Activated T-cell treated with anti-CD3 and anti-CD28 coated beads for 48 hours (primary cell): ENCODE measurements around the gene GAS2L2.

Experiments used
- DNase-seq: peaks from one replicate; pipeline ENCODE4 v3.0.0-alpha.2; 2020; ENCODE audit warnings: low read depth

The GAS2L2 gene

DNA sequence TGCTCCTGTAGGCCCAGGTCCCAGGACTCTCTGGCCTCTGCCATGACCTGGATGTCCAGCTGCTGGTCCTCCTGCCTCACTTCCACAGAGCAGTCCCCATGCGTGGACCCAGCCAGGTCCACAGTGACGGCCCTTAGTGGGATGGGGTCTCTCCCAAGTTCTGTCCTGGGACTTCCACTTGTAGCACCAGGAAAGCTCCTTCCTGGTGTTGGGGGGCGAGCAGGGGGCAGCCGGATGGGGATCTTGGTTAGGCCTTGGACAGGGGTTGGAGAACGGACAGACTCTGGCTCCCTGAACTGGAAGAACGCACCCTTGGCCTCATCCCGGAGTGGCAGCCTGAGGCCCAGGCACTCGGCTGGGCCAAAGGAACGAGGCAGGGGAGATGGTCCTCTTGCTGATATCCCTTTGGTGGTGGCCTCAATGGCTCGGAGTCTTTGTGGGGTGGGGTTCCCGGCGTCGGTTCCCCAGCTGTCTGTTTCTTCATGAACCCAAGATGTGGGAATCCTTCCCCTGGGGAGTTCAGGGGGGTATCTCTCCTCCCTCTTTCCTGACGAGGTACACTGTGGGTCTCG, 7.2 kb downstream of the GAS2L2 start:
- no peak for DNase-seq

DNA sequence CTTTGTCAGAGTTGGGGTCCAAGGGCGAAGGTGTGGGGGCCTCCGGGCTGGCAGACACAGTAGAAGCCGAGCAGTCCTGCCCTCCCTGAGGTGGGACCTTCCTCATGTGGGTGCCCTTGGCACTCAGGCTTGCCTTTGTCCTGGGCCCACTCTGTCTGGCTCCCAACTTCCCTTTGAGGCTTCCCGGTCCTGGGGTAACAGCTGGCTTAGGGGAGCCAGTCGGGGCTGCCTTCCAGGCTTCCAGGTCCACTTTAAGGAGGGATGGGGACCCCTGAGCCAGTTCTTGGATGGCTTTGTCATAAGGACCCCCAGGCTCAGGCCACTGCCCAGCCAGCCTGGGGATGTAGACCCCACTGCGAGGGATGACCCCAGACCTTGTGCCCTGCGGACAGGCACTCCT, 7.8 kb downstream of the GAS2L2 start:
- DNase-seq: no peak

DNA sequence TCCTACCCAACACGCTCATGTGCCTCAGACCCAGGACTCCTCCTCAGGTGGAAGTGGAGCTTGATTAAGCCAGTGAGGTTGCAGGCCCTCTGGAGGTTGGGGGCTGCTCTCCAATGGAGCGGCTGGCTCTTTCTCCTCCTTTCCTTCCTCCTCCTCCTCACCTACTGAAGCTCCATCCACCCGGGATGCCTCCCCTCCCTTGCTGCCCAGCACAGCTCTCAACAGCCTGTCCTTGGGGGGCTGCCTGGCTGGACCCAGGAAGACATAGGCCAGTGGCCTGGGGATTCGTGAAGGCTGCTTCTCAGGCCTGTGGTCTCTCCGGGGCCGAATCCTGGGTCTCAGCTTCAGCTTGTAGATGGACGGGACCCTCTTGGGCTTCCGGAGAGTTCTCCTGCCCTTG, 8.2 kb downstream of the GAS2L2 start:
- no peak for DNase-seq

DNA sequence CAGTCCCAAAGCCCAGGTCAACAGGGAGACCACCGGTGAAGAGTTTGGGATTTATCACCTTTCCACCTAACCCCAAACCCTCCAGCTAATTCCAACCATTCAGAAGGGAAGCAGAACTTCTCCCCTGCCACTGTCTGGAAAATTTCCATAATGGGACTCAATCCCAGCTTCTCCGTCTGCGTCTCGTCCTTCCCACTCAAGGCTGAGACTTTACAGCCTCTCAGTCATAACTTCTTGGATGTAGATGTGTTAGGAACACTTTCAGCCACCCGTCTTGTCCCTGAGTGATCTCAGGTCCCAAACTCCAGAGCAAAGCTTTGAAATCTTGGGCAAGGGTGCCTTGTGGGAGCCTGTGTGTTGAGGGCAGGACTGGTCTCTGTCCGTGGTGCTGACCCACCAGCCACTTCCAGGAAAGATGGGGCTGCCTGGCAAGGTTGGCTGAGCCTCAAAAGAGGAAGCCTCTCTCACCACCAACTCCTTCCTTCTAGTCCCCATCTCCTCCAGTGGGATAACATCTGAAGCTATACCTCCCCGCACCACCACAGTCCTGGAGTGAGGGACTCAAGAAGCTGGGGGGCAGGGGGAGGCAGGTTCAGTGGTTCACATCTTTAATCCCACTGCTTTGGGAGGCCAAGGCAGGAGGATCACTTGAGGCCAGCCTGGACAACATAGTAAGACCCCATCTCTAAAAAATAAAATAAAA, 9.3 kb downstream of the GAS2L2 start:
- DNase-seq: no peak

DNA sequence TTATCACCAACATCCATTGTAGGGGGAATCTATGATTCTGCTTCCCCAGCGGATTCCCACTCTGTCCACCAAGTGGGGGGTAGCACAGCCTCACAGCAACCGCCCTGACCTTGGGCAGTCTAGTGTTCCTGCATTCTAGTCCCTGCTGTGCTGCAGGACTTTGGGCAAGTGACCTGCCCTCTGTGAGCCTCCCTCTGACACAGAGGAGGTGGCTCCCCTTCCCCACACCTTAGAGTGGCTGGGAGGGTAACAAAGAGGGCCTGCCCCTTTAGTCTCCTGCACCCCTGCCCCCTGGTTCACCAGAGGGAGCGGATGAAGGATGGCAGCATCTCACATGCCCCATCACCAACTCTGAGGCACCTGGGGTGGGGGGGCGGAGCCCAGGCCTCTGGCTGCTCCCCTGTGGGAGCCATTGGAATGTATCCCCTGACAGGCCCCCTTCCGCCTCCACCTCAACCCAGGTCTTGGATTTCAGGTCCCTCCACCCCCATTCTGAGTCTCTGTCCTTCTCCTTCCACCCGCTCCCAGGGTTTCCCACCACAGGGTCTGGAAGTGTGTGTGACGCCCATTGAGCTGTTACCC, 10.1 kb downstream of the GAS2L2 start:
- DNase-seq: no peak

DNA sequence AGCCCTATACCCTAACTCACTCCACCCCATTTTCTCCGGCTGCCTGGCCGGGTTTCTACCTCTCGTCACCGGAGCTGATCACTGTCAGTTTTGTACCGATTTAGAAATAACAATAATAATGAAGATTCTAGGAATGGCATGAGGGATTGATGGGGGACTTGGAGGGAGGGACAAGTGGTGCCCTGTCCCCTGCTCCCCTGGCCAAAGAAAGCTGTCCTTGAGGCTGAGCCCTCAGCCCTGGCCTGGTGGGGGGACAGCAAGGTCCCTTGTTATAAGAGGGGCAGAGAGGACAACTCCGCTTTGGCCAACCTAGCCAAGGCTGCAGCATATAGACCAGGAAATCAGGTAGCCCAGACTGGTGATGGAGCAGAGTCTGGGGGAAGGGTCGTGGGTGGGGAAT, 10.5 kb downstream of the GAS2L2 start:
- no peak for DNase-seq

DNA sequence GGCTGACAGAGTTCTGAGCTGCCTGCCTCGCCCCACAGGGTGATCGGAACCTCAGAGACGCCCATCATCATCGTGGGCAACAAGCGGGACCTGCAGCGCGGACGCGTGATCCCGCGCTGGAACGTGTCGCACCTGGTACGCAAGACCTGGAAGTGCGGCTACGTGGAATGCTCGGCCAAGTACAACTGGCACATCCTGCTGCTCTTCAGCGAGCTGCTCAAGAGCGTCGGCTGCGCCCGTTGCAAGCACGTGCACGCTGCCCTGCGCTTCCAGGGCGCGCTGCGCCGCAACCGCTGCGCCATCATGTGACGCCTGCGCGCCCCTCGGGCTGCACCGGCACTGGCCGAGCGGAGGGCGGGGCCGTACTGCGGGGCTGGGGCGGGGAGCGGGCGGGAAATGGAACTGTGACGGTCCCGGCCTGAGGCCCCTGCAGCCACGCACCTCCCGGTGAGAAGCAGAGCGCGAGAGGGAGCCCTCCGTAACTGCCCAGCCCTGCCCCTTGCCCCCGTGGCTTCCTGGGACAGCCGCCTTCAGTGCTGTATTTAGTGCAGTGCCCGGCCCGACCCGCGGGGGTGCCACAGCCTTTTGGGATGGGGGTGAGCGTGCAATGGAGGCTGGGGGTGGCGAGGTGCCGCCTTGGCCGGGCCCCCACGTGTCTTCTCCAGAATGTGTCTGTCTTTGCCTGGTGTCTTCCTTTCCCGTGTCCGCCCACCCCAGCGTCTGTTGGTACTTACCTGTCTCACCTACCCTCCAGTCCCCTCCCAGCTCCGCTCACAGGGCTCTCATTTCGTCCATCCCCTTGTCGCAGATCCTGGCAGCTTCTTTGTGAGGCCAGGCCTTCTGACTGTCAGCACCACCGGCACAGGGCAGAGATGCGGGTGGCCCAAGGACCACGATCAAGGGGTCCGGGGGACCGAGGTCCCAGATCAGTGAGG, 11.8 kb downstream of the GAS2L2 start:
- peak; percentile 36 for DNase-seq

DNA sequence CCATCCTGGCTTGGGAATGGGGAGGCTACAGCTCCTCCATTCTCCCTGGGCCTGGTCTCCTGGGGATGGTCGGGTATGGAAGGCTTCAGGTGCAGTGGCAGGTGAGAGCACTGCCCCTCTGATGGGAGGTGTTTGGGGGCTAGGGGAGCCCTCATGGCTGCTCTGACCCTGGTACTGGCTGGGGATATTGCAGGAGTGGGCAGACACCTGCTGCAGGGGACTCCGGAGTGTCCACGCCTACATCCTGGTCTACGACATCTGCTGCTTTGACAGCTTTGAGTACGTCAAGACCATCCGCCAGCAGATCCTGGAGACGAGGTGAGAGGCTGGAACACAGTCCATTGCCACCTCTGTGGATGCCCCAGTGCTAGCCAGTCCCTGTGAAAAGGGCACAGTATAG, 12.8 kb downstream of the GAS2L2 start:
- DNase-seq: no peak

DNA sequence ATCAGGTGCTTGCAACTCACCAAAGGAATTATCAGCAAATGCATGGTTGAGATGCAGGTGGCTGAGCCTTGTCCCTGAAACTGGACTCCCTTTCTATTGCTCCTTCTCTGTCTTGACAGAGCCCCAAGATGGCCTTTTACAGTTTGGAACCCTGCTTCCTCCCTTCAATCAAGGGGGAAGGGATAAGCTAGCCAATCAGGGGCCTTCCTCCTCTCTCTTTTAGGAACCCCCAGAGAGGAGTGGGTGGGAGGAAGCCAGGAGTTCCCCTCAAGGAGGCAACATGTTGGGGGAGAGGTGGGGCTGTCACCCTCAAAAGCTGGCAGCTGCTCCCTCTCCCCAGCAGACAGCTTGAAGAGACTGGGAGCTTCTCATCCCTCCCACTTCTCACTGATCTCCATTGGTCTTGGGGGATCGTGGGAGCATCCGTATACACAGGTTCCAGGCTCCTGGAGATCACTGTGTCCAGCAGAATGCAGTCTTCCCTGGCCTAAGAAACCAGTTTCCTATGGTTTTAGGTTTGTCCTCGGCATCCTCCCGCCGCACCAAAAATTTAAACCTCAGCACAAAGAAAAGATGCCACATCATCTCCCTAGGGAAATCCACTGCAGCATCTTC, 14.4 kb downstream of the GAS2L2 start:
- DNase-seq: no peak

DNA sequence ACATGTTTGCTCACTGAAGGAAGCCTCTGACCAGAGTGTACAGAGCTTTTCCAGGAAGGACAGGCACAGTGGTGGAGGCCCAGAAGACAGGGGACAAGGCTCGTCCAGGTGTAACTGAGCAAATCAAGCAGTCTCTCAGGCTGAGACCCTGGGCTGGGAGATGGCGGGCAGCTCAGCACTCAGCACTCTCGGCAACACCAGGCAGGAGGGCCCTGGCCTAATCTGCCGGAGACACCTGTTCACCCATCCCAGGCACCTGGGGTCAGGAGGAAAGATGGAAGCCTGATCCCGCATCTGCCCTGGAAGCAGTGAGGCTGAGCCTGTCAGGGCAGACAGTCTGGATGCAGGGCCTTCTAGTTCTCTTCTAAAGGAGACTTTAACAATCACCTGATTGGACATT, 16.8 kb downstream of the GAS2L2 start:
- DNase-seq: no peak

DNA sequence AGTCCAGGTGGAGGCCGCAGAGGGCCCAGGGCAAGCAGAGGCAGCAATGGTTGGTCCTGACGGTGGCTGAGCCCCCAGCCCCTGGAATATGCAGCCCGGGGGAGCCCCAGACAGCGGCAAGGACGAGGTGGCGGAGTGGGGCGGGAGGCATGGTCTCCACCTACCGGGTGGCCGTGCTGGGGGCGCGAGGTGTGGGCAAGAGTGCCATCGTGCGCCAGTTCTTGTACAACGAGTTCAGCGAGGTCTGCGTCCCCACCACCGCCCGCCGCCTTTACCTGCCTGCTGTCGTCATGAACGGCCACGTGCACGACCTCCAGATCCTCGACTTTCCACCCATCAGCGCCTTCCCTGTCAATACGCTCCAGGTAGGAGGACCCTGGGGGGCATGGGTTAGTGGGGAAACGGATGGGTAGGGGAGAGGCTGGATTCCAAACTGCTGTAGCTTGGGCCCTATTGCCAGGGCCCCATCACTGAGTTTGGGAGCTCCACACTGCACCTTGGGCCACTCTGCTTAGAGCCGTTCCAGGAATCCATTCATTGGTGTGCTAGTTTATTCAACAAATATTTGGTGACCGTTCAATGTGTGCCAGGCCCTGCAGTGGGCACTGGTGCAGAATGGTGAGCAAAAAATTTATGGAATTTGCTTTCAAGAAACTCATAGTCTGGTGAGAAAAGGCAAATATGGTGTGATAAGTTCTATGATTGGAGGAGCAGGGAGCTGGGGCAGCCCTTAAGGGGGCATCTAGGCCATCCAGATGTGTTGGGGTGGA, 17.8 kb downstream of the GAS2L2 start:
- DNase-seq: no peak

DNA sequence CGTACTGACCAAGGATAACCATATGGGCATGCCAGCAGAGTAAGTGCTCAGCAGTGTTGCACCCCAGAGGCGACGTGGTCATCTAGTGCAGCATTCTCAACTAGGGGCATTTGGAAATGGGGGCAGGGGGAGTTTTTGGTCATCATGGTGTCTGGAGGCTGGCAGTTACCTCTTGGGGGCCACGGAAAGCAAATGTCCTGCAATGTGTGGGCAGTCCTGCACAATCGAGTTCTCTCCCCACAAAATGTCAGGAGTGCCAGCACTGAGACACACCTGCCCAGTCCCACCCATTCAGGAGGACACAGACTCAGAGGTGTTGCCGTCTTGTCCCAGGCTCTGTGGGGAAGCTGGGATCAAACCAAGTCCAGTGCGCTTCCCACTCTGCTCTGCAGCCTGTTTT, 18.6 kb downstream of the GAS2L2 start:
- DNase-seq: no peak

DNA sequence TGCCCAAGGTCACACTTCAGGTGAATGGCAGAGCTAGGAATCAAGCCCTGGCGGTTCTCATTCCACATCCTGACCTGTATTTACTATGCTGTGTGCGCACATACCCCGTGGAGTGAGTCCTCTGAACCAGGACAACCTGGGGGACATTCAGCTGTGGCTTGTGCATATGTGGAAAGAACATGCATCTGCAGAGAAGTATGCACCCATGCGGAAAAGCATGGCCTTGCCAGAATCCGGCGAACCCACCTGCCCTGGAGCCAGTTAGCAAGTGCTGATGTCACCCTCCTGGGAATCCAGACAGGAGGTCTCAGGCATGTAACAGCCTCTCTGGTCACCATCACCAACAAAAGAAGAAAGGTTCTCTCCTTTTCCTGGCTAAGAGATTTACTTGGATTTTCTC, 19.7 kb downstream of the GAS2L2 start:
- no peak for DNase-seq

DNA sequence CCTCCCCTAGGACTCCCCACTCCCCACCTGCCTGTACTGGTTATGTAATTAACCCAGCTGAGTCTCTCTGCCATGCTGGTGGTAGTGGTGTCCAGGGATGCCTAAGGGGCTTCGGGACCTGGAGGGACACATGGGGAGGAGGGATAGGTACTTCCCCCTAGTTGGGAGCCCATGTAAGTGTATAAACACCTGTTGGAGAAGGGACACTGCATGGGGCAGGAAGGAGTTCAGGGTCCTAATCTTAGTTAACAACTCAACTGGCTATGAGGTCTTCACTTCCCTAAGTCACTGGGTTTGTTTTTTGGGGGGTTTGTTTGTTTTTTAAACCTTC, 20.3 kb downstream of the GAS2L2 start:
- no peak for DNase-seq

DNA sequence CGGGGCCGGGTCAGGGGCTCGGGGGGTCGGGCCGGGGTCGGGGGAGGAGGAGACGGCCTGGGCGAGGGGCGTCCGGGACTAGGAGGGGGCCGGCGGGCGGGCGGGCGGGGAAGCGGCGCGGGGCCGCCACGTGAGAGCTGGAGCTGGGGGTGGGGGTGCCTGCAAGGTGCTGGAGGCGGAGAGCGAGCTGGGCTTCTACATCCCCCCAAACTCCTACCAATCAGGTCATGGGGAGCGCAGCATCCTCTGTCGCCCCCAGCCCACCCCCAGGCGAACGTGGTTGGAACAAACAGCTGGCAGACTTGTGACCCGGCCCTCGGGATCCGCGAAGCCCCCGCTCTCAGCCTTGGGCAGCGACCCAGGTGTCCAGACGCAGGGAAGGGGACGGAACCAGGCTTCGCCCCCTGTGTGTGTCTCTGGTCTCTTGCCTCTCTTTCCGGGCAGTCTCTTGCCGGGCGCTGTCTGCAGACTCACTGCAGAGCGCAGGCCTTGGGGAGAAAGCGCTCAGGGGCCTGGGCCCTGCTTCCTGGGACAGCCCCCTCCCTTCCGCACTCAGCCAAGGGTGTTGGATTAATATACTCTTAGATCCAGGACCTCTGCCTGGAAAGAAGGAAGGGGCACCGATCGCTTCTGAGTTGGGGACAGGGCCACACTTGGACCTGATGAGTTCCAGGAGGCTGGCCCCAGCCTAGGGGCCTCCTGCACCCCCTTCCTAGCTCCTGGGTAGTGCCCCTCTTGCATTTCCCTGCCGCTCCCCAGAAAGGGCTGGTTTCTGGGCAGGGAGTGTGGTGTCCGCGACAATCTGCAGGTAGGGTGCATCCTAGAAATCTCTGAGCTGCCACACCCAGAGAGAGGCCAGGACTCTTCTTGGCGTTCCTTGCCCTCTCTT, 20.9 kb downstream of the GAS2L2 start:
- DNase-seq: no peak

DNA sequence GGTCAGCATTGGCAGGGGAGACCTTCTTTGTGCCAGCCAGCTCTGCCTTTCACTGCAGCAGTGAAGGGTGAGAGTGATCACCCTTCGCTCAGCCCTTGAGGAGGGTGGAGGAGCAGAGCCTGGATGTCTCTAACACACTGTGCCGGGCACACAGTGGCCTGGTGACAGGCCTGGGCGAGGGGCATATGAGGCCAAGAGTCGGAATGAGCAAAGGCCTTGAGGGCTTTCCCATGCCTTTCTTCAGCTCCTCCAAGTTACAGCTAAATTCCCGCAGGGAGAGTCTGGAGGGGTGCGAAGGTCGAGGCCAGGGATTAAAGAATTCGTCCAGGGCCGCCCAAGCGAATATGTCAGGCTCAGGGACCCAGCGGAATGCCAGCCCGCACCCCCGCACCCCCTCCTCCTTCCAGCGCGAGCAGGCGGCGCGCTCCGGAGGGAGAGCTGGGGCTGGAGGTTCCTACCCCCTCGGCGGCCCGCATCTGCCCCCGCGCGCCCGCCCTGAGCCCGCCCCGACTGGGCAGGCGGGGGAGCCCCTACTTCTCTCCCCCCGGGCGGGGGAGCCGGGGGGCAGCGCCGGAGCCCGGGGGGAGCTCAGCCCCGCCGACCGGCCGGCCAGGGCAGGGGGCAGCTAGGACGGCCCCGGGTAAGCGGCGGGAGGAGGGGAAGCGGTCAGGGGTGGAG, 21.7 kb downstream of the GAS2L2 start, which contains the start of gene RASL10B:
Gene RASL10B (plus strand): TSS at position 401 of the 678 bp plus-strand sequence. CDS start 3,546 bp downstream, outside the sequence.
- DNase-seq: peak; percentile 48

DNA sequence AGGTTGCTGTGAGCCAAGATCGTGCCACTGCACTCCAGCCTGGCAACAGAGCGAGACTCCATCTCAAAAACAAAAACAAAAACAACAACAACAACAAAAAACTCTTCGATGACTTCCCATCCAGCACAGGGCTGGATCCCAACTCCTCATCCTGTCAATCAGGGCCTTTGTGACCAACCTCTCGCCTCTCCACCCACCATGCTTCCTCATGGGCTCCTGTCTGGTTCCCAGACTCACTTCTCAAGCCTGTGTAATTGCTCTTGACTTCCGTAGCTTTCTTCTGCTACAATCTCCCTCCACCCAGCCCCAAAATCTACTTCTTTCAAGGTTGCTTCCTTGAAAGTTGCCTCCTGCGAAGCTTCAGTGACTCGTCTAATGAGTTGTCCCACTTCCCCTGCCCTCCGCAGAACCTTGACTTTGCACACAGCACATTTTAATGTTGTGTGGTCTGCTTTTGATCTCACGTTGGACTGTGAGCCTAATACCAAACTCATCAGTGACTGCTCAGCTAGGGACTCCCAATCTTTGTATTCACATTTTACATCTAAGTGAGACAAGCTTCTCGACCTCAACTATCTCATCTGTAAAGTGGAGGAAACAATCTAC, 22.5 kb downstream of the GAS2L2 start:
- DNase-seq: no peak

DNA sequence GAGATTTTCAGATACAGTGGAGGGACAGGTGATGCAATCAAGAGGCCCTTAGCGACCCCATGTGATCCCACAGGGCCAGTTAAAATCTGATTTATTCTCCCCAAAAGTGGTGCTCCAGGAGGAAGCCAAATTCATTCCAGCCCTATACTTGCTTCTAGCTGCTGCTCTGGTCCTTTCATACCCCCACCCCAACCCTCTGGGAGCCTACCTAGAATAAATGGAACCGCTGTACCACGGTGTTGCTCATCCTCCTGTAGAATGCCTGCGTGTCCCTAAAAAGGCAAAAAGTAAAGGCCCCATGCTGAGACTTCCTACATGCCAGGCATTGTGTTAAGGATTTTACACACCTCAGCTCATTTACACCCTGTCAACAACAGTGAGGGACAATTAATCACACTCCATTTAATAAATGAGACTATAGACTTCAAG, 23.6 kb downstream of the GAS2L2 start:
- no peak for DNase-seq

DNA sequence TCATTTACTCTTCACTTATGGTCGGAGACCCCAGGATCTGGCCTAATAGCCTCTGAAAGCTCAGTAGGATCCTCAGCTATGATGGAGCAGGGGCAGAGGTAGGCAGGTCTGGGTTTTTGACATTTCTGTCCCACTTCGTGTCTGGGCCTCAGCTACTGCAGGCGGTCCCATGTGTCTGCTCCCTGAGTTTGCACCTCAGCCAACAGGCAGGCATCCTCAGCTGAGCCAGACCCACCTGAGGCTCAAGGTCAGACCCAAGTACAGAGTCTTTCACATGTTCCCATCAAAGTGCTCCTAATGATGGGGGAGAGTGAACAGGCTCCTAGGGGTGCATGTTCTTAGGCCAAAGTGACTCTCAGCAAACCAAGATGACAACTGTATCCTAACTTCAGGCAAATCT, 24.5 kb downstream of the GAS2L2 start:
- DNase-seq: no peak
